Transverse colon (tissue), 4 donors: ENCODE measurements around the gene MLST8. TPM values are rescaled to one million over a fixed set of nuclear protein-coding genes. Genes with fewer than 3 reads are reported as not detected.
"Not testable (repeated sequence)": the region's sequence is repeated elsewhere in the genome, so short reads cannot be mapped to it uniquely, and the experiment has no call there.

Experiments used
- DNase-seq: peaks from one replicate; pipeline ENCODE4 v3.0.0-alpha.2; 2019
- H3K27ac ChIP-seq, 4 donors: fragments of 200-600 bp; sonication (generic); 2 replicates each; pipeline ENCODE4 v1.5.1; 2016 to 2018; ENCODE audit warnings: inconsistent platforms in 4 of 4
- H3K27me3 ChIP-seq: fragments of 200-600 bp; sonication (generic); 2 replicates; pipeline ENCODE4 v1.5.1; 2017; ENCODE audit warnings: inconsistent platforms
- H3K36me3 ChIP-seq, 4 donors: fragments of 200-600 bp; sonication (generic); 2 replicates each; pipeline ENCODE4 v1.5.1; 2017 to 2019; ENCODE audit warnings: inconsistent platforms in 4 of 4
- H3K4me1 ChIP-seq, 4 donors: fragments of 200-600 bp; sonication (generic); 2 replicates each; pipeline ENCODE4 v1.5.1; 2017 to 2020; ENCODE audit warnings: inconsistent platforms in 4 of 4
- H3K4me3 ChIP-seq, 4 donors: fragments of 200-600 bp; sonication (generic); 1 replicate in 1 of 4; 2 replicates in 3 of 4; pipeline versions ENCODE4 v1.5.1 to v1.6.1; 2017 to 2019; ENCODE audit warnings: inconsistent platforms in 4 of 4
- H3K9me3 ChIP-seq, 2 donors: fragments of 200-600 bp; sonication (generic); 2 replicates each; pipeline ENCODE4 v1.5.1; 2017 to 2019; ENCODE audit warnings: inconsistent platforms in 2 of 2
- CTCF ChIP-seq, 5 experiments: fragments of 200-600 bp in 3 of 5; fragments of 450-650 bp in 2 of 5; sonication (generic) in 3 of 5; IDR thresholded peaks; 1 replicate in 2 of 5; 2 replicates in 3 of 5; pipeline ENCODE4 v1.5.1; 2016 to 2017; ENCODE audit warnings: antibody characterized with exemption in 5 of 5, inconsistent platforms in 3 of 5, mild to moderate bottlenecking in 2 of 5, moderate library complexity in 1 of 5
- EP300 ChIP-seq: sonication (generic); formaldehyde crosslinking; IDR thresholded peaks from one replicate; pipeline ENCODE4 v1.6.1; 2017; ENCODE audit warnings: antibody characterized with exemption, low read depth
- POLR2A ChIP-seq: fragments of 450-650 bp; IDR thresholded peaks from one replicate; pipeline ENCODE4 v1.6.1; 2016; ENCODE audit warnings: antibody characterized with exemption, mild to moderate bottlenecking, moderate library complexity
- POLR2AphosphoS5 ChIP-seq, 3 donors: sonication (generic); formaldehyde crosslinking; IDR thresholded peaks; one replicate each; pipeline ENCODE4 v1.6.1; 2016; ENCODE audit warnings: antibody characterized with exemption in 3 of 3
- WGBS, 2 donors: methylation state at CpG; one replicate each; pipeline ENCODE4 v1.1.5; 2018; ENCODE audit warnings: low coverage in 1 of 2; 5-methylcytosine and 5-hydroxymethylcytosine counted together
- in situ Hi-C, 4 donors: fragments of 200-750 bp; cut with MboI; loops; one replicate each; pipeline versions ENCODE4 v1.15.0 to v1.15.1; 2017; ENCODE audit warnings: low sequenced_read_pairs in 3 of 4, low pct_ligation_motif_present in 1 of 4, low pct_unique_long_range_greater_than_20kb in 1 of 4
- intact Hi-C: fragments of 100-400 bp; cut with DNase I; formaldehyde crosslinking; loops from one replicate; pipeline ENCODE4 v1.15.1; 2023; ENCODE audit warnings: low total_unique reads
- total RNA-seq, 4 donors: library from RNA; depleted of rRNA; stranded (reverse); fragments of >200 nt; gene quantifications; one replicate each; pipeline ENCODE4 v1.1.0, GENCODE V29; 2016

The MLST8 gene
- total RNA-seq, 4 donors from 2014 or later = 50.8 to 81.8 (median 73.1) TPM

GRCh38 chr16:2238838-2239675 lies 33.8 kb downstream of the MLST8 start:
- H3K4me1 ChIP-seq = peaks cover 13 to 38% (median 23%) of the 10 kb centered on the region in 4 donors
- 59% methylated on average over 9 of the region's 15 CpGs; no CpG with 5 or more reads in 1 of the 2 donors for WGBS, 2 donors
- in situ Hi-C loops = no loop called here

GRCh38 chr16:2240331-2240730 lies 35.1 kb downstream of the MLST8 start:
- in situ Hi-C loops, intact Hi-C loops, H3K4me3 ChIP-seq, H3K9me3 ChIP-seq, DNase-seq, H3K27ac ChIP-seq: not testable (repeated sequence)
- H3K27me3 ChIP-seq = peaks cover 34% of the 10 kb centered on the region
- H3K4me1 ChIP-seq = peaks cover 13 to 36% (median 23%) of the 10 kb centered on the region in 4 donors
- H3K36me3 ChIP-seq = peaks cover 0 to 26% (median 9%) of the 10 kb centered on the region in 4 donors
- 83% methylated on average over 5 to 9 of the region's 9 CpGs for WGBS, 2 donors

More at GRCh38 chr16:2238838-2239675, 33.8 kb downstream of the MLST8 start:
- H3K9me3 ChIP-seq = no peaks in the 10 kb centered on the region
- intact Hi-C loops = loop anchor here (10.0 kb wide), 1 partner anchor 234 kb away; the partner anchor contains the start of gene ZNF598
- H3K36me3 ChIP-seq = peaks cover 0 to 23% (median 11%) of the 10 kb centered on the region in 4 donors
- H3K27me3 ChIP-seq = peaks cover 36% of the 10 kb centered on the region
- TF ChIP-seq POLR2A (no peak), POLR2AphosphoS5 (IDR thresholded peaks at IDR 0.05) (no peak), CTCF (IDR thresholded peaks at IDR 0.05) (no peak), EP300 (no peak)
- no peak overlapping the region for H3K27ac ChIP-seq
- no peak for DNase-seq
- no peak overlapping the region for H3K4me3 ChIP-seq

DNA sequence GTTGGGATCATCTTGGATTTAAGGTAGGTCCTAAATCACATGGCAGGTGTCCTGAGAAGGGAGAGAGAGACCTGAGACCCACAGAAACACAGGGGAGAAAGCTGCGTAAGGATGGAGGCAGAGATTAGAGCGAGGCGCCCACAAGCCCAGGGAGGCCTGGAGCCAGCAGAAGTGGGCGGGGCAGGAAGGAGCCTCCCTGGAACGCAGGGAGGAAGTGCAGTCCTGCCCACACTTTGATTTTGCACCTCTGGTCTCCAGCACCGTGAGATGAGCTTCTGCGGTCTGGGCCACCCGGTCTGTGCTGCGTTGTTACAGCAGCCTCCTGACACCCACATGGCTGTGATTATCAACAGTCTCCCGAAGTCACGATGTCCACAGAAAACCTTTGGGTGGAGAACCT lies 37.3 kb downstream of the MLST8 start:
- WGBS, 2 donors = 74 to 84% methylated on average over 3 to 11 of the region's 11 CpGs
- in situ Hi-C loops = no loop called here

DNA sequence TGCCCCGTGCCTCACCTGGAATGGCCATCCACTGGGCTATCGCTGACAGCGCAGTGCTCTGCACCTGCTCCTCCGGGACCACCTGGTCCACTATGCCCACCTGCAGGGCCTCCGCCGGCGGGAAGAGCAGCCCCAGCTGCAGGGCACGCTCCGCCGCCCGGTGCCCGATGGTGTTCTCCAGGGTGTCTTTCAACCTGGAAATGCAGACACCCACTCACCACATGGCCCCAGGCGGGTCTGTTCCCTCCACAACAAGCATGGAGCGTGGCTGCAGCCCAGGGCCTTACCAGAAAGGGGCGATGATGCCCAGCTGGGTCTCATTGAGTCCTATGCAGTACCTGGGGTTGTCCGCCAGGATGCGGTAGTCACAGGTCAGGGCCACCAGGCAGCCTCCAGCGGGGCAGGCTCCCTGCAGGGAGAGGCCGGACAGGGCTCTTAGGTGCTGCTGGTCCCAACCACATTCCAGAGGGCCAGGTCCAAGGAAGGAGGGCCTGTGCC lies 37.8 kb downstream of the MLST8 start:
- H3K36me3 ChIP-seq = peaks cover 0 to 34% (median 16%) of the 10 kb centered on the region in 4 donors
- in situ Hi-C loops = no loop called here
- 90% methylated on average over 15 of the region's 19 CpGs; no CpG with 5 or more reads in 1 of the 2 donors for WGBS, 2 donors

More for the DNA sequence above, 37.3 kb downstream of the MLST8 start:
- Histone ChIP-seq H3K9me3 (no peaks in the 10 kb centered on the region), H3K27me3 (peaks cover 11% of the 10 kb centered on the region), H3K36me3 (peaks cover 0 to 34% (median 16%) of the 10 kb centered on the region in 4 donors), H3K27ac (no peak overlapping the region), H3K4me1 (peaks cover 0 to 13% (median 7%) of the 10 kb centered on the region in 4 donors), H3K4me3 (no peak overlapping the region)
- intact Hi-C loops = no loop called here
- DNase-seq = no peak
- TF ChIP-seq POLR2A (no peak), POLR2AphosphoS5 (IDR thresholded peaks at IDR 0.05) (no peak), CTCF (IDR thresholded peaks at IDR 0.05) (no peak), EP300 (no peak)

More for the DNA sequence above, 37.8 kb downstream of the MLST8 start:
- Histone ChIP-seq H3K27ac (no peak overlapping the region), H3K4me1 (peaks cover 0 to 8% (median 2%) of the 10 kb centered on the region in 4 donors), H3K27me3 (peaks cover 6% of the 10 kb centered on the region), H3K4me3 (no peak overlapping the region), H3K9me3 (no peaks in the 10 kb centered on the region)
- DNase-seq = no peak
- no peak for TF ChIP-seq EP300
- no peak for TF ChIP-seq POLR2AphosphoS5 (IDR thresholded peaks at IDR 0.05)
- TF ChIP-seq CTCF (IDR thresholded peaks at IDR 0.05) = no peak
- TF ChIP-seq POLR2A = no peak
- intact Hi-C loops = no loop called here
